ENCODE measurements around the gene CENPF. TPM values are rescaled to one million over a fixed set of nuclear protein-coding genes. Genes with fewer than 3 reads are reported as not detected.

The CENPF gene
- total RNA-seq, 1 donor from 2014 or later, result 2.5 TPM

- no peaks in the 10 kb centered on the region for H3K27me3 ChIP-seq (ENCODE audit: low read depth)
- no peaks in the 10 kb centered on the region for H3K9me3 ChIP-seq
- H3K4me3 ChIP-seq, result no peak overlapping the region
- no peak overlapping the region for H3K27ac ChIP-seq
- no peaks in the 10 kb centered on the region for H3K36me3 ChIP-seq
- ATAC-seq, result no peak
- no peak for TF ChIP-seq CTCF (IDR thresholded peaks at IDR 0.05)
- no peak for DNase-seq
- no peaks in the 10 kb centered on the region for H3K4me1 ChIP-seq
- intact Hi-C loops (cut with DNase I), result no loop called here
Measured at GRCh38 chr1:214582289-214582891, 20.6 kb upstream of the CENPF start.

GRCh38 chr1:214583113-214583512, 19.9 kb upstream of the CENPF start:
- no peaks in the 10 kb centered on the region for H3K27me3 ChIP-seq (ENCODE audit: low read depth)
- DNase-seq, result no peak
- ATAC-seq, result no peak
- H3K9me3 ChIP-seq, result no peaks in the 10 kb centered on the region
- intact Hi-C loops (cut with DNase I), result no loop called here
- no peak overlapping the region for H3K4me3 ChIP-seq
- no peaks in the 10 kb centered on the region for H3K36me3 ChIP-seq
- H3K27ac ChIP-seq, result no peak overlapping the region
- no peak for TF ChIP-seq CTCF (IDR thresholded peaks at IDR 0.05)
- no peaks in the 10 kb centered on the region for H3K4me1 ChIP-seq

GRCh38 chr1:214583824-214584554, 19.0 kb upstream of the CENPF start:
- H3K36me3 ChIP-seq, result no peaks in the 10 kb centered on the region
- no peak for DNase-seq
- H3K4me1 ChIP-seq, result no peaks in the 10 kb centered on the region
- no peak for ATAC-seq
- intact Hi-C loops (cut with DNase I), result no loop called here
- no peak for TF ChIP-seq CTCF (IDR thresholded peaks at IDR 0.05)
- H3K27me3 ChIP-seq (ENCODE audit: low read depth), result no peaks in the 10 kb centered on the region
- H3K27ac ChIP-seq, result no peak overlapping the region
- H3K9me3 ChIP-seq, result no peaks in the 10 kb centered on the region
- H3K4me3 ChIP-seq, result no peak overlapping the region

GRCh38 chr1:214584805-214585766, 17.9 kb upstream of the CENPF start:
- intact Hi-C loops (cut with DNase I), result no loop called here
- Histone ChIP-seq H3K36me3 (no peaks in the 10 kb centered on the region), H3K27ac (no peak overlapping the region), H3K4me3 (no peak overlapping the region), H3K9me3 (no peaks in the 10 kb centered on the region), H3K27me3 (ENCODE audit: low read depth) (no peaks in the 10 kb centered on the region), H3K4me1 (no peaks in the 10 kb centered on the region)
- TF ChIP-seq CTCF (IDR thresholded peaks at IDR 0.05), result peak; percentile 68
- DNase-seq (no peak), ATAC-seq (peak; percentile 50 to 85)

GRCh38 chr1:214586621-214587020, 16.4 kb upstream of the CENPF start:
- no peaks in the 10 kb centered on the region for H3K36me3 ChIP-seq
- H3K27ac ChIP-seq, result no peak overlapping the region
- ATAC-seq (no peak), DNase-seq (no peak)
- no peak overlapping the region for H3K4me3 ChIP-seq
- intact Hi-C loops (cut with DNase I), result no loop called here
- H3K9me3 ChIP-seq, result no peaks in the 10 kb centered on the region
- H3K4me1 ChIP-seq, result no peaks in the 10 kb centered on the region
- TF ChIP-seq CTCF (IDR thresholded peaks at IDR 0.05), result no peak
- H3K27me3 ChIP-seq (ENCODE audit: low read depth), result peaks cover 2% of the 10 kb centered on the region
